Subcutaneous adipose tissue (tissue), 4 donors: Measurements from ENCODE around the gene TMEM53. TPM values are rescaled to one million over a fixed set of nuclear protein-coding genes. Genes with fewer than 3 reads are reported as not detected.

ENCODE experiments used
- CTCF ChIP-seq: fragments of 450-650 bp; IDR thresholded peaks from one replicate; pipeline ENCODE4 v1.5.1; 2016; ENCODE audit warnings: low read depth, mild to moderate bottlenecking, control low read depth, antibody characterized with exemption, moderate library complexity
- total RNA-seq, 4 donors: library from RNA; depleted of rRNA; stranded (reverse); fragments of >200 nt; gene quantifications; one replicate each; pipeline ENCODE4 v1.1.0, GENCODE V29; 2016

Gene TMEM53
- total RNA-seq, 4 donors from 2014 or later: 7.0 to 9.5 (median 7.5) TPM

DNA sequence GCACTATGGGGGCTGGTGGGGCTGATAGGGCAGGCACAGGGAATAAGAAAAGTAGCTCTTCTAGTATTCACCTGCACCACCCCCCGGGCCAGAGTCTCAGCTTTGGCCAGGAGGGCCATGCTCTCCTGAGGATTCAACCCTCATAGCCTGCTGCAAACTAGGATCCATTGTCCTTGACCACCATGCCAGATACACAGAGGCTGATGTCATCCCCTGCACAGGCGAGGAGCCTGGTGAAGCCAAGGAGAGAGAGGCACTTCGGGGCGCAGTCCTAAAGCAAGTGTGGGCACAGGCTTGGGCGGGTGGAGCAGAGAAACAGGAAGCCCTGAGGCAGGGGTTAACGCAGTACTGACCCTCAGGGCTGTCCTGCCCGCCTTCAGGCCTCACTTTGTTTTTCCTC is 29.5 kb downstream of the TMEM53 start:
- TF ChIP-seq CTCF: no peak

- no peak for TF ChIP-seq CTCF
Measured at GRCh38 chr1:44643721-44644334, 30.5 kb downstream of the TMEM53 start.

DNA sequence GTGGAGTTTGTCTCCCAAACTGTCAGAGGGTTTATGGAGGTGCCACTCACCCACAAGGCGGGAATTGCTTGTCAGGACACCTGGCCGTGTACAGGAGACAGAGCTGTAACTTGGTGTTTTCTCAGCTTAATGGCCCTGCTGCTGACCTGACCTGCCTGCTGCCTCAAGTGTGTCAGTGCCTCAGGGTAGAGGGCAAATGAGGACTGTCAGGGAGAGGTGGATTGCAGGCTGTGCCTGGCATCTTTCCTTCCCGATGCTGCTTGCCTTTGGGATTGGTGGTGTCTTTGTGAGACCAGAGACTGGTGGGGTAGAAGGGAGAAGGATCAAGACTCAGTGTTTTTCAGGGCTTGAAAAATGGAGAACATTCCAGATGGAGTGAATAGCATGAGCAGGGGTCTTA is 31.4 kb downstream of the TMEM53 start:
- TF ChIP-seq CTCF: no peak

GRCh38 chr1:44642255-44642654 is 32.0 kb downstream of the TMEM53 start:
- TF ChIP-seq CTCF: no peak

DNA sequence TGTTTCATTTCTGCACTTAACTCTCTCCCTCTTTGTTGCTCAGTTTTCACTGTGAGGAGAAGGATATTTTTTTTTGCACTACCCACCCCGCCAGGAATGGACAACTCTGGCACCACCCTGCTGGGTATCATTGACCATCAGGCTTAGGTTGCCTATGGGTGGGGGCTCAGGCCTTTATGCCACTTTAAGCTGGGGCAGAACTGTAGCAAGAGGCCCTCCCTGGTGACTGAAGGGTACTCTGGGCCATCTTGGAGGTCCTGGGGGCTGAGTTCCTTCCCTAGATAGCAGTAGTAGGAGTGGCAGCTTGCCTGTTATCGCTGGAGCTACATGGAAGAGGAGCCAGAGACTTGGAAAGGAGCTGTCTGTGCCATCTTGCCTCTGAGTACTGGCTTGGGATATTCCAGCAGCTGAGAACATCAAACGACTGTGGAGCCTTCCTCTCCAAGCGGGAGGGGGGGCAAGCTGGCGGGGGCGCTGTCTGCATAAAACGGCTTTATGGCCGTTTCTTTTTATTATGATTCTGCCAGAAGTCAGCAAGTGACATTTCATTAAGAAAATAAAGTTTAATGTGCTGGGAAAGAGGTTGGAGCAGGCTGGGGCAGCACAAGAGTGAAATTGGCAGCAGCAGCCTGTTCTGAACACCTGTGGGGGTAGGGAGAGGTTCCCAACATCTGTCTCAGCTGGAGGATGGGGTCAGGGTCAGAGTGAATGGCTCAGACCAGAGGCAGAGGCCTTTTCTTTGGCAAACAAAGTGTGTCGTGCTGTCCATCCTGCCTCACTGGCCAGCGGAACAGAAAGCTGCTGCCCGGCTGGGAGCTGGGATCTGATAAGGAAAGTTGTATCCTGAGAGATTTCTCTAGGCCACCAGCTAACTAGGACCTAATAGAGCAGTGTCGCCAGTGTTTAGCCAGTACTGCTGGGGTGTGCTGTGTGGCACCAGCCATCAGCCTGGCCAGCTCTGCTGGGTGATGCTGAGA is 32.9 kb downstream of the TMEM53 start:
- no peak for TF ChIP-seq CTCF

DNA sequence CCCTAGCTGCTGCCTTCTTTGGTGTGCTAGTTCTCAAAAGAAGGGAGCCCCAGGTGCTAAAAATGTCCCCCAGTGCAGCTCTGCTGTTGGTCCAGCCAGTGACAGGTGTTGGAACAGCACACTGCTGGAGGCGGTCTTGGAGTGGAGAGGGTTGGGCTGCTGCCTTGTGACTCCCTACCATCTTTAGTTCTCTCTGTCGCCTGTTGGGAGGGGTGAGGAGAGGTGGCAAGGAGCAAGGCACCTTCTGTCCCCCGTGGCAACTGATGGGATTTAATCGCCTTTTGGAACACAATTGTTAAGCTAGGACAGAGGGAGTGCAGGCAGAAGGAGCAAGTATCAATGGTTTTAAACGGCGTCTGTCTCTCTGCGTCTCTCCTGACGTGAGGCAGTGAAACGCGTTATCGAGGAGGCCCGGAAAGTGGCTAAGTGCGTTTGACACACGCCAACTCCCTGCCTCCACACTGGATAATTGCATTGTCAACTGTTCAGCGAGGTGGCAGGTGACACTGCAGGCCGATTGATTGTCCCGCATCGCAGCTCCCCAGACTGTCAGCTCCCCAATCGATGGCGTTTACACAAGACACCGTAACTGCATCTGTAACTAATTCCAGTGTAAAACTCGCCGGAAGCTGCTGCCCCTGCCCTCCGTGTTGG is 34.0 kb downstream of the TMEM53 start:
- TF ChIP-seq CTCF: no peak
